GM20431 (cell line): ENCODE data around the gene PADI2.

Experiments
- in situ Hi-C: fragments of 300-500 bp; cut with MseI, MboI; formaldehyde crosslinking; loops from one replicate; pipeline ENCODE4 v1.15.0; 2020; ENCODE audit warnings: low sequenced_read_pairs; ENCODE audit not compliant: unreplicated experiment

PADI2 gene

DNA sequence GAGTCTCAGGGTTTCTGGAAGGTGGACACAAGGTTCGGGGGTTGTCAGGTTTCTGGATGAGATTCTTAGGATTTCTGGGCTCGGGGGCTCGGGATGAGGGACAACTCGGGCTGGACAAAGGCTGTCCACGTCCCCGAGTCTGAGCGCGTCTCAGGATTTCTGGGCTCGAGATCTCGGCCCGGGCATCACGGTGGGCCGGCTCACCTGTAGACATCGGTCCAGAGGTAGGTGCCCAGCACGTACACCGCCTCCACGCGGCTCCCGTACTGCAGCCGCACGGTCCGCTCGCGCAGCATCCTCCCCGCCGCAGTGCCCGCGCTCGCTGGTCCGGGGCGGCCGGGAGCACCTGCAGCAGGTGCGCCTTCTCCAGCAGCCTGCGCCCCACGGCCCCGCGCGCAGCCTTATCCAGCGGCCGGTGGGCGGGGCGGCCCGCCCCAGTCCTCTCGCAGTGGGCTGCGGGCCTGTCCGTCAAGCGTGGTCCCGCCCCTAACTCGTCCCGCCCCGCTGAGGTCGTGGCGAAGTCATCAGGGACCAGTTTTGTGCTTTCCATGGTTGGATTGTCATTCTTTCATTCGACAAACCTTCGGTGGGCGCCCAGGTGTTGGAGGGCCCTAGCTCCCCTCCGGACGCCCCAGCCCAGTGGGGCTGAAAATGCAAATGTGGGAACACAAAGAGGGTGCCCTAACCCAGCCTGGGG, at the start of gene PADI2:
TSS of gene PADI2 (minus strand) at position 376 of the 697 bp plus-strand sequence. CDS start at position 296, 80 bp downstream.
- in situ Hi-C loops = no loop called here

DNA sequence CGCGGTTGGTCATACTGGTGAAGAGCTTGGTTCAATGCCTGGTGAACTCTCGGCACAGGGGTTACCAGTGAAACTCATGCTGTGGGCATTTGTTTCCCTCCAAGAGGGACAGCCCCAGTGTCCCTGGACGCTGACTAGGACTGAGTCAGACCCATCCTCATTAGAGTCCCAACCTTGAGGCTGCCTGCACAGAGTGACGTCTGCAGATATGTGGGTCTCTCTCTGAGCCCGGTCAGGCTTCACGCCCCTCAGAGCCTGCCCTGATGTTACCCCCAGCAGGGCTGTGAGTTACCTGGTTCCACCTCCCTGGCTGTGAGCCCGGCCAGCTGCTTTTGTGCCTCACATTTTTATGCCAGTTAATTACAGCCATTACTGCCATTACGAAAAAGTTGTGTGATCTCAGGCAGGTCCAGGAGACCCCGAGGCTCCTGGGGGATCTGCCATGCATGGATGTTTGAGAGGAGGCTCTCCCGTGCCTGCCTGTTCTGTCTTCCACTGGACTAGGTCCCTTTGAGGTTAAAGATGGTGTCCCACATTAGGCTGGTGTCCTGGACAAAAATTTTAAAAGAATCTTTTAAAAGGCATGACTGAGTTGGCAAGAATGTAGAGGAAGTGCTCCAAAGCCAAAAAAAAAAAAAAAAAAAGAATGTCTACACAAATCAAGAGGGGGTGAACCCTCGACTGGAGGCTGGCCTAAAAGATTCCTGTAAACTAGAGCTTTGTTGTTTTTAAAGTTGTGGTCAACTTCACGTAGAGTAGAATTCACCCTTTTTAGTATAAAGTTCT, 49.0 kb upstream of the PADI2 start:
- in situ Hi-C loops = no loop called here

DNA sequence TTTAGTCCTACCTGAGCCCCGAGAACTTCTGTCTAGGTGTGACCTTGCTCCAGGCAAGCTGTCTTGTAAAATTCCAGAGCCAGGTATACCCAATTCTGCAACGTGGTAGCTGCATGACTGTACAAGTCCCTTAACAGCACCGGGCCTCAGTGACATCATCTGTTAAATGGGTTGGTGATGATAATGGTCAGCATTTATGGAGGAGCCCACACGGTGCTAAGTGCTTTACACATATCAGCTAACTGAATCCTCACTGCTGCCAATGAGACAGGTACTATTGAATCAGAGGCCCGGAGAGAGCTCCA, 48.5 kb upstream of the PADI2 start:
- in situ Hi-C loops = no loop called here

DNA sequence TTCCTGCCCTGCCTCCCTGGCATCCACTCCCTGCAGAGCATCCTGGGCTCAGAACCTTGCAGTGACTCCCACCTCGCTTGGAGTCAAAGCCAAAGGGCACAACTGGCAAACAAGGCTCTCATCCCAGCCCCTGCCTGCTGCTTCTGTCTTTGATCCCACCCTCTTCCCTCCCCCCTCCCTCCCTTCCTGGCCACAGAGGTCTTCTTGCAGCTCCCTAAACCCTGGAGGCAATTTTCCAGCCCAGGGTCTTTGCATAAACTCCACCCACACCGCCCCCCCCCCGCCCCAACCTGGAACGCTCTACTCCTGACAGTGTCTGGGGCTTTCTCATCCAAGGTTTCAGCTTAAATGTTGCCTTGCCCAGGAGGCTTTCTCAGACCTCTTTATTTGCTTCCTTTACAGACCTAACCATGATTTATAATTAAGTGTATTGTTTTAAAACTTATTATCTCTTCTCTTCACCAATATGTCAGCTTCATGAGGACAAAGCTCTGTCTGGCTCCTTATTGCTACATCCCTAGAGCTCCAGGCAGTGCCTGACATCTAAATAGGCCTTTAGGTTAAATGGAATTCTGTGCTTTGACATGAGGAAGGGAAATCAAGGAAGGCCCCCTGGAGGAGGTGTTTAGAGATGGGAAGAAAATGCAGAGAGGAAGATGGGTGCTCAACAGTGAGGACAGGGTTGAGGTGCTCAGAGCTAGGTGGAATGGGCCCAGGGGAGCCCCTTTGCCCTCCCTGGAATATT, 48.0 kb upstream of the PADI2 start:
- in situ Hi-C loops = no loop called here

DNA sequence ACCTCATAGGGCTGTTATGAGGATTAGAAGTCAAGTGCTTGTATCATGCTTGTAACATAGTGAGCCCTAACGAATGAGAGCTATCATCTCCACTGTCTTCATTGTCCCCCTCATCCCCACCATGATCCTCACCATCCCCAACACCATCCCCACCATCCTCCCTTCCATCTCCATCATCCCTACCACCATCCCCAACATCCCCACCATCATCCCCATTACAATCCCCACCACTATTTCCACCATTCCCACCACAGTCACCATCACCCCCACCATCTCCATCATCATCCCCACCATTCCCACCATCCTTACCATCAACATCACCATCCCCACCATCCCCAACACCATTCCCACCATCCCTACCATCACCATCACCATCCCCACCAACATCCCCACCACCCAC, 46.6 kb upstream of the PADI2 start:
- in situ Hi-C loops = no loop called here

DNA sequence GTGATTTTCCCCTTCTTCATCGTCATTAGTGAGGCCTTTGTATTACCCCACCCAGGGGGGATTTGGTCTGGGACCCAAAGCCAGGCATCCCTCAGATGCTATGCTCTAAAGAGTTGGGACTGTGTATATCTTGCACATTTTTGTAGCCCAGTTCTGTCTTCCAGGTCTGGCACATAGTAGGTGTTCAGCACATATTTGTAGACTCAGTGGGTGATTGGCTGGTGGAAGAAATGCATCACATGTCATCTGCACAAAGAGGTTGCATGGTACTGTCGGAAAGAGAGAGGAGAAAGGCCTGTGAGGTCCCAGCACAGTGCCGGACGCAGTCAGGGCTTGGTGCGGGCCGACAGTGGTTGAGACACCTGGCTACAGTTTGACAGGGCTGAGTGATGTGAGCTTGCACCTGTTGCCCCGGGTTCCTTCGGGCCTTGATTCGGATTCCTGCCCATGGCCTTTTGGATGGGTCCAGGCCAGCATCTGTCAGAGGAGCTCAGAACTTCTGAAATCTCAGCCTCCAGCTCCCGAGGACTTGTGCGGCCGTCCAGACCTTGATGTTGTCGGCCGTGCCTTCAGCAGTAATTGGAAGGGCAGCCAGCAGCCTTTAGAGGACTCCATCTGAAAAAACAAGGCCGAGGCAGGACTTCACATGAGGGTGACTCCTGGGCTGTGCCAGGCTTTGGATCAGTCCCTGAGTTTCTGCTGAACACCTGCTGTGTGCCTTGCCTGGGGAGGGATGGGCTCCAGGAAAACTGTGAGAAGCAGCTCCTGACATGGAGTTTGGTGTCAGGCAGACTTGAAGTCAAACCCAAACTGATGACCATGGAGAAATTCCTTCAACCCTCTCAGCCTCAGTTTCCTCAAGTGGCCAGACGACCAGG, 44.8 kb upstream of the PADI2 start:
- in situ Hi-C loops = no loop called here

DNA sequence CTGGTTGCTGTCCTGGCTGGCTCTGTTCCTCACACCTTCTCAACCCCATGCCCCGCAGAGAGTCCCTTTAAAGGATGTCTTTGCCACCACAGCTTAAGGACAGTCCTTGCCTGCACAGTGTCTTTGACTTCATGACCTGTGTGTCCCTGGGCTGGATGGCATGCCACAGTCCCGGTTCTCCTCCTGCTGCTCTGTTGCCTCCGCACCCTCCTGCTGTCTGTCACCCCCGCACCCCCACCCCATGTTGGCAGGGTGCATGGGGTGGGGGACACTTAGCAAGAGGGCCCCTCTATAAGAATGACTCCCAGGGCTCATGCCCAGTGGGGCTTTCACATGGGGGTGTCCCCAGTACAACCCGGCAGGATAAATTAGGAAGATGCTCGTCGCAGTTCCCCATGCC, 44.1 kb upstream of the PADI2 start:
- in situ Hi-C loops = no loop called here

DNA sequence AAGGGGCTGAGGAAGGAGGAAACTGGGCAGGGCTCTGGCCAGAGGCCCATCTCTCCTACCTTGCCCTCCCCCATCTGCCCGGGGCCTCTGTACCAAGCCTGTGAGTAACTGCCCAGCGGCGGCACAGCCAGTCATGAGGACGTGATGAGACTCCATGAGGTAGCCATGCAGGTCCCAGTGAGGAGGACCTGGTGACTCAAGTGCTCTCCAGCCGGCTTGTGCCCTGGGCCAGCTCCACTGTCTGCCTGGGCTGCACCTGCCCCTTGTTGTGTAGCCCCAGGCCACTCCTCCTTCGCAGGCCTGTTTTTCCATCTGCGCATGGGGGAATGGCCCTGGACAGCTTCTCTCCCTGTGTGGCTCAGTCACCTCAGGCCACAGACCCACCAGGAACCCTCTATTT, 43.7 kb upstream of the PADI2 start:
- in situ Hi-C loops = no loop called here

DNA sequence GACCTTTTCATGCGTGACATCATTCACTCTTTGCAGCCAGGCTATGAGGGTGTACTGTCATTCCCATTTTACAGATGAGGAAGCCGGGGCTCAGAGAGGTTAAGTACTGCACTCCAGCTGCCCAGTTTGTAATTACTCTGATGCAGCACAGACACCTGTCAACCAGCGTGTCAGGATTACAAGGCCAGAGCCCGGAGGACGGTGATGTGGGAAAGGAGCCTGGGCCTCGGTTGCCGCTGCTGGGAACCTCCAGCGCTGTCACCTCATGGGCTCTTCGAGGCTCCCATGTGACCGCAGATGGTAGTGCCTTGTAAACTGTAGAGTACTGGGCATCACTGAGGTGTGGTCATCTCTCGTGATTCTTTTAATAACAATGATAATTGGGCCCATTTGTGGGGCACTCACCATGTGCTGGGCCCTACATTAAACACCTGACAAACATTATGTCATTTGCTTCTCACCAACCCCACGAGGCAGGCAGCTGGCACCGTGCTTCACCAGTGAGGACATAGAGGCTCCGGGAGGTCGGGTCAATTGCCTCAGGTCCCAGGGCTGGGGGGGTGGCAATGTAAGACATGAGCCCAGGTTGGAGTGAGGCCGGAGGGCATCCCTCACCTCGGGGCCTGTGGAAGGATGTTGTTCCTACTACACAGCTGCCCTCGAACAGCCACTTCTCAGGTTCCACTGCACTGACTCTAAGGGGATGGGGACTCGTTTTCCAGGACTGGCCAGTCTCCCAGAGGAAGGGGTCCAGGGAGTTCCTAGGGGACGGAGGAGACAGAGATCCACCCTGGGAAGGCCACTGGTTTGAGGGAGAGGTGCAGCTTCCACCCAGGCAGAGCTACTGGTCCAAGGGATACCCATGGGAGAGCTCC, 42.9 kb upstream of the PADI2 start:
- in situ Hi-C loops = no loop called here

DNA sequence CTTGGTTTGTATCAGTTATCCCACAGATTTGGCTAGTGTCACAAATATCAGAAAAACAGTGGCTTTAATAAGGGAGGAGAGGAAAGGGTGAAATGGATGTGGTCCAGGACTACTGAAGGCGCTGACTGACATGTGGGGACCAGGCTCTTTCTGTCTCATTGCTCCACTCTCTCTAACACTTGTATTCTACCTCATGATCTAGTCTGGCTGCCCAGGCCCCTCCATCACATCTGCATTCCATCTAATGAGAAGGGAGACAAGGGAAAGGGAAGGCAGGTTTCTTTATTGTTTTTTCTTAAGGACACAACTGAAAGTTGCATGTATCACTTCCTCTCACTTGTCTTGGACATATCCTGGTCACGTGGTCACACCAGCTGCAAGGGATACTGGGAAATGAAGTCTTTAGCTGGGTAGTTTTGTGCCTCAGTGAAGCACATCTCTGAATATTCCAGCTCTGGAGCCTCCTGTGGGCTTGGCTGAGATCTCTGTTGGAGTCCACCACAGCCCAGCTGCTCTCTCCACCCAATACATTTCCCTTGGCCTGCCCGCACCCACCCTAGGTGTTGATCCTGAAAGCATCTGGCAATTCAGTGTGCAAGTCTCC, 42.0 kb upstream of the PADI2 start:
- in situ Hi-C loops = no loop called here

DNA sequence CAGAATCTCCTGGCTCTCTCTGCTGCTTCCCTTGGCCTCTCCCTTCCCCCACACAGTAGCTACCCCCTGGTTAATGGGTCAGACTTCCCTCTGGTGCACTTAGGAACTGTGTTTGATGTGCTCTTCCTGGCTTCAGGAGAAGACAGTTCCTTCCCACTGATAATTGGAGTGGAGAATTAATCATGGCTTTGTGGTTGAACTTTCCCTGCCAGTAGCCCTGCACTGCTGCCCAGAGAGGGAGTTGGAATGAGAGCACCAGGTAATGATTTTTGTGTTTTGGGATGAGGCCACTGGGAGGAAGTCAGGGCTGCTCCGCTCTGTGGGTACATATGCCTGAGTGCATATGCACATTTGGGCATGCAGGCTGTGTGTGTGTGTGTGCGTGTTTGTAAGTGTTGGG, 39.7 kb upstream of the PADI2 start:
- in situ Hi-C loops = no loop called here

DNA sequence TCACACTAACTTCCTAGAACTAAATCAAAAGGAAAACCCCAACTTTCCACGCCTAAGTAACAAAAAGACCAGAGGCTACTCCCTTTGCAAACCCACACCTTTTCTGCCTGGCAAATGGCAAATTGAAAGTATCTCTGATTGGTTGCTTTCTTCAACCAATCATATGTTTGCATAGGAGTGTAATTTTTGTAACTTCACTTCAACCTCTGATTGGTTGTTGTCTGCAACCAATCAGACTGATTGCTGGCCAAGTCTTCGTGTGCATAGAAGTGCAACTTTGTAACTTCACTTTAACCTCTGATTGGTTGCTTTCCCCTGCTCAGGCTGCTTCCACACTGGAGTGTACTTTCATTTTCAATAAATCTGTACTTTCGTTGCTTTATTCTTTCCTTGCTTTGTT, 36.9 kb upstream of the PADI2 start:
- in situ Hi-C loops = no loop called here

DNA sequence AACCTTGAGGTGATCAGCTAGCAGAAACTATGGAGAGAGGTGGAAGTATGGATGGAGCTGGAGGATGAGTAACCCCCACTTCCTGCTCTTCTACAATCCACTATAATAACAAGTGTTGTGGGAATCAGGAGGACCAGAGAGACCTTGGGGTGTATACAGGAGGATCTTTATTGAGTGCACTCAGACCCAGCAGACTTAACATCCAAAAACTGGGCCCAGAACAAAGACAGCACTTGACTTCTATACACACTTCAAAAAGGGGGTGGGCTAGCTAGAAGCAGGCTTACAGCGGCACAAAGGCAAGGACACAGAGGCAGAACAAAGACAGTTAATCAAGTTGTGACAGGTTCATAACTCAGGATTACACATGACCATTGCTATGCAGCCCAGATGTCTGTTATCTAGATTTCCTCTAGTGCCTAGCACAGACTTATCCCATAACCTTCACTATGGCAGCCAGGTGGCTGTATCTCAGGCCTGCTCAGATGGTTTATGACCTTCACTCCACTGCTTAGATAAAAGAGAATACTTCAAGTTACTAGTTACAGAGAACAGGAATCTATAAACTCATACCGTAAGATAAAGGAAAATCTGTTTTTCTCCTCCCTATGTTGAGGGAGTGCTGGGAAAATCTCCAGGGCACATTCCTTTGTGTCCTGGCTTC, 36.1 kb upstream of the PADI2 start:
- in situ Hi-C loops = no loop called here

DNA sequence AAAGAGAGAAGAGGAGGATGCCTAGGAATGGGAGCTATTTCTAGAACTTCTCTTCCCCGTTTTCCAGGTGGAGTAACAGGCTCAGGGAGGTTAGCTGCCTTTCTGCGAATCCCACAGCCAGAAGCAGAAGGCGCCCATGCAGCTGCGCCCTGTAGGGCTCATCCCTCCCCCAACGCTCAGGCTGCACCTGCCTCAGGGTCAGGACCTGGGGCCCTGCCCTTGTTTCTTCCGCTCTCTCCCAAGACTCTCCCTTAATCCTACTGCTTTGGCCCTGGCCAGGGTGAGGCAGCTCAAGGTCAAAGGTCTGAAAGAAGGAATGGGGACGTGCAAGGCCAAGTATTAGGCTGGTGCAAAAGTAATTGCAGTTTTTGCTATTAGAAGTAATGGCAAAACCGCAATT, 30.5 kb upstream of the PADI2 start:
- in situ Hi-C loops = no loop called here

DNA sequence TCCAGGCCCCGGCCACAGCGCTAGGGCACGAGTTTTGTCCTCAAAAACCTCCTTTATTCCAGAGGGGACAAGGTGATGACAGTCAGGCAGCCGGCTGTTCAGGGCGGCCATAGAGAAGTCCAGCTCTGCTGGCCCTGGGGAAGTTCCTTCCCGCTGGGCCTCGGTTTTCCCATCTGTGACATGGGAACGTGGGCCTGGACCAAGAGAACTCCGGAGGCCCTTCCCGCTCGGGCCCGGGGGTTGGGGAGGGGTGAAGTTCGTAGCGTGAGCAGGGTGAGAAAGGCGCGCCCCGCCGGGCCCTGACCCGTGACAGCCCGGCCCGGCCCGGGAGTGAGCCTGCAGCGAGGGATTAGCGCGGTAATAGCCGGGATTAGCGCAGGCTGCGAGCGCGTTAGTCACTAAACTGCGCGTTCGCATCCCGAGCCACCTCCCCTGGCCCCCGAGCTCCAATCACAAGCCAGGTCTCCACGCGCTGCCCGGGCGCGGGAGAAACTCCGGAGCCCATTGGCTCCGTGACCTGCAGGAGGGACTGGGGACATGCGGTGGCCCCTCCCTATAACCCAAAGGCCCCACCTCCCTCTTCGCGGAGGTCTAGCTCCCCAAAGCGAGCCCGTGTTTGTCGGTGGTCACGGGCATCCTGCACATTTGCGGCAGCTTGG, 29.8 kb upstream of the PADI2 start:
- in situ Hi-C loops = no loop called here

DNA sequence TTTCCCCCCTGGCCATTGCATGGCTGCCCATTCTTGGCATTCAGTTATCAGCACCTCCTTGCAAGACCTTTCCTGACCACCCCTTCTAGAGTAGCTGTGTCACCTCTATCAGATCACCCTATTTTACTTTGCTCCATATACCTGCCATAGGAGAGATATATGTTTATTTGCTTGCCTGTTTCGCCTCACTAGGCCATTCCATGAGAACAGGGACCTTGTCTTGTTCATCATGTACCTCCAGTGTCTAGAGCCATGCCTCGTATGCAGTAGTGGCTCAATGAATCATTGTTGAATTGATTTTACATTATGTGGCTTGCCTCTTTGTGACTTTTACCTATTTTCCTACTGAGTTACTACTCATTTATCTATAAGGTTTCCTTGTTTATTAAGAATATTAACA, 26.4 kb upstream of the PADI2 start:
- in situ Hi-C loops = no loop called here

DNA sequence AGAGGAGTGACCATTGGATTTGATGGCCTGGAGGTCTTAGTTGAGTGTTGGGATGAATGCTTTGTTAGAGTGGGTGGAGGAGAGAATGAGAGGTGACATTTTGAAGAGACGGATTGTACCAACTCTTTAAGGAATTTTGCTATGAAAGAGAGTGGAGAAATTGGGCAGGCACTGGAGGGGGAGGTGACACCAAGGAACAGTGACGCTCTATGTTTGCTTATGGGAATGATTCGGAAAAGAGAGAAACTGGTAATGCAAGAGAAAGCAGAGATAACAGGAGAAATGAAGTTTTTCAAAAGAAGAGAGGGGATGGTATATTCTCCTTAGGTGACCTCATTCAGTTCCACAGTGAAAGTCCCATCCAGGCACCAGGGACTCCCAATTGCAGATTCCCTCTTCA, 24.5 kb upstream of the PADI2 start:
- in situ Hi-C loops = no loop called here
